ENCODE data around the gene STXBP6.
"Not testable (repeated sequence)": the region's sequence is repeated elsewhere in the genome, so short reads cannot be mapped to it uniquely, and the experiment has no call there.

Gene STXBP6

DNA sequence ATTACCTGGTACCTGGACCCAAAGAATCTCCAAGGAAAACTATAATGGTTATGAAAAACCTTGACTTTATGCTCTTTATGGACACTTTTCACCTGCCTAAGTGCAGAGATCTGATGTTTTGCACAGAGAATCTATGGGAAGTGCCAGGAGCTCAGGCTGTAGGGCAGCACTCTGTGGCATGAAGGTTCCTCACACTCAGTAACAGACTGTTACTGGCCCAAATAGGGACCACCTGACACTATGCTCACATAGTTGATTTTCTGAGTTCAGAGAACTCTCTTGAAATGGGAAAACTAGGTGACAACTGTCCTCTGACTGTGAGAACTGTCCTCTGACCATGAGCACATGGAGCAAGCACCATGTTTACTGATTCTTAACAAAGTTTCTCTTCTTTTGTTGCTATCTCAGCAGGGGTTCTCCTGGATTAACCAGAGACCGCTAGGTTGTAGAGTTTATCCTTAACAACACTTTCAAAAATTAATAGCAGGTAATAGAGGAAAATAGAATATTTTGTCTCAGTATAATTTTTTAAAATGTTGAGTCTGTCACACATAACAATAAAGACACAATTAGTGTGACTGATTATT, 101.6 kb downstream of the STXBP6 start:
- DNase-seq: no peak

DNA sequence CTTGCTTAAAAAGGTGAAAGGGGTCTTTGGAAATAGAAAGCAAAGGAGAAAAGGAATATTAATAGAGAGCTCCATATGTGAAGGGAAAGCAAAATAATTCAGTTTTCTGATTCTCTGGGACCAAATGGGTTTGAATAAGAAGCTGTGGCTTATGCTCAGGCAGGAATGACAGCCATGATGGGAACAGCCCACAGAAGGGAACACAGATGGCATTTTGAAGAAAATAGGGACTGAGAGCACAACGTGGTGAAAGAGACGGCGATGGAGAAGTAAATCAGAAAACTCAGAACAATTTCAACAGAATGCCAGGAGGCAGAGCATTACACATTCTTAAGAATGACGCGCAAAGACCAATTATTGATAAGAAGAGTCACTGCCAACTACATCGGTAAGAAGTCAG, 102.8 kb downstream of the STXBP6 start:
- DNase-seq: no peak

DNA sequence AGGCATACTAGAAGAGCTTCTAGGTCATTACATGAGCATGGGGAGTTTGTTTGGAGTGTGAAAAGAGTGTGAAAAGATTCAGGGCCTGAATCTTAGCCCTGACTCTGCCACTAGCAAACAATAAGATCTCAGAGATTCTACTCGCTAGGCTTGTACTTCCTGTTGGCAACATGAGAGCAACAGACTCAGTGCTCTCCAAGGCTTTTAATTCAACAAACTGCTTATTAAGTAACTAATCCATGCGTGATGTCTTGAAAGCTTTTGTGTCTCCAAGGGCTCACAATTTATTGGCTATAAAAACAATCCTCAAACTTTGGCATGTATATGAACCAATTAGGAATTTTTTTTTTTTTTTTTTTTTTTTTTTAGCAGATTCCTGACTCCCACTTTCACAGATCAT, 105.1 kb downstream of the STXBP6 start:
- DNase-seq: no peak

DNA sequence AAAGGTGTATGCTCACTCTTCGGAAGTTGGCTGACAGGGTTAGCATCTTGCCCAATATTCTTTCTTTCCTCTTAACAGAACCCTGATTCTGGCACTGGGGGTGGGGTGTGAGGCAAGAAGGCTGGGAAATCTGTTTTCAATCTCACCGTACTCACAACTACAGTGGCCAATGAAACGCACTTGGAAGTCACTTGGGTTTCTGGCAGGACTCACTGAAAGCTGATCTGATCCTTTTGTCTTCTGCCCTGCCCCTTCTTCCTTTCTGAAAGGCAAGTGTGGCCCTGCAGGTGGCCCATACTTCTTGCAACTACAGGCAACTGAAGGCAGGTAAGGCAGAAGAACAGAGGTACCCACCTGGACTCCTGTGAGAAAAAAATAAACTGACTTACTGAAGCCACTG, 106.9 kb downstream of the STXBP6 start:
- DNase-seq: no peak

DNA sequence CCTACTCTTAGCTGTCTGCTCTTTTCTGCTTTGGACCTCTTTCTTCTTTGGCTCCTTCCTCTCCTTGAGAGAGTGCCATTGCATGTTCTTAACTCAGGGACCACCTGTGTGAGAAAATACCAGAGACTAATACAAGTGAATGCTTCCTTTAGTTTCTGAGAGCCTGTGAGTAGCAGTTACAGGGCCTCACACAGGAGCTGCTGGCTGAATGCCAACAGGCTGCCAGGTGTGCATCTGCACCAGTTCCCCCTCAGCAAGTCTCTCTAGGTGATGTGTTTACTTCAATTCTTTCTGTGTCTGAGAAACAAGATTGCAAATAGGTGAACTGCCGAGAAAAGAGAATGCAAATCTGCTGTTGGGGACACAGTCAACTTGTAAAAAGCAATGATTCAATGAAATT, 108.2 kb downstream of the STXBP6 start:
- DNase-seq: no peak

DNA sequence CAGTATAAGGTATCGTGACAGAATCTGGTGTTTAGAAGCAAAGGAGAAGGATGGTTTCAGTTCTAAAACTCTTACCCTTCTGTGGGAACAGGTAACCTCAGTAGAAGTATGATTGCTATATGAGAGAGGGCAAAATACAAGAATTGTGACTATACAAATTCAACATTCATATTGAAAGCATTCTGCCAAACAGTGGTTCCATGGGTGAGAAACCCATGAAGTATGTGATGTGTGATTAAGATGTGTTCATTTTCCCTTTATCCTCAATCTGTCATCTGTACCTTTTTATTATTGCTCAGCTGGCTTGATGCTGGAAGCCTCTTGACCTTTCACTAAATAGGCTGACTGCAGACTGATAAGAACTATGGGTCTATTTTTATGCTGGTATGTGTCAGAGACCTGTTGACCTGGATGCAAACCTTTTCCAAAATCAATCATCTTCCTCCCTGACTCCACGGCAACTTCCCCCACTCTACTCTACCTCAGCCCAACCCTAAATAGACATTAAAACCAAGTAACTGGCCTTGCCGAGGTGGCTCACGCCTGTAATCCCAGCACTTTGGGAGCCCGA, 109.6 kb downstream of the STXBP6 start:
- DNase-seq: no peak

DNA sequence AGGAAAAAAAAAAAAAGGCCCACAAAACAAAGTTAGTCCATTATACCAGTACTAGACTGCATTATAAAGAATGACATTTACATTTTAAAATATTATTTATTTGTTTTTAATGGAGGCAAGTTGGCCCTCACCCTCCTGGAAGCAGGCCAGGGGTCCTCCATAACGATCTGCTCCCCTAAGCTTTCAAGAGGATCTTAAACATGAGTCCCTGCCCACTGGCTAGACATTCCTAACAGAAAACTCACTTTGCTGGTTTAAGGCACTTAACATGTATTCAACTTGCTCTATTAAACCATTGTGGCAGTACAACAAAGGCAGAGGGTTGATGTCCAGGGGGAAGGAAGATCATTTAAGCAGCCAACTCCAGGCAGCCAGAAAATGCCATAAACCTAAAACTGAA, 111.4 kb downstream of the STXBP6 start:
- DNase-seq: no peak

DNA sequence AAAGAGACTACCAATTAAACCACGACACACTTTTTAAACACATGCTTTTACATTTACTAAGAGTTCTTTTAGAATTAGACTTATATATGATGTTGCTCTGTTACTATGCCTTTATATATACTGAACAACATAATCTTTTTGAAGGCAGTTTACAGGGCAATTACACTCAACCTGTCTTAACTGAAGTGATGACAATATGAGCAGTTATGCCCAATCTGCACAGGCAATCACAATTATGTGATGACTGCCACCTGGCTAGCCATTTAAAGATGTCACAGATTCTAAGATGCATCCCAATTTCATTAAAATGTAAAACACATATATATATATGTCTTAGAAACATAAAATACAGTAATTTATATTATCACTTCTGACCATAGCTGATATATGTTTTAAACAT, 112.6 kb downstream of the STXBP6 start:
- DNase-seq: no peak

DNA sequence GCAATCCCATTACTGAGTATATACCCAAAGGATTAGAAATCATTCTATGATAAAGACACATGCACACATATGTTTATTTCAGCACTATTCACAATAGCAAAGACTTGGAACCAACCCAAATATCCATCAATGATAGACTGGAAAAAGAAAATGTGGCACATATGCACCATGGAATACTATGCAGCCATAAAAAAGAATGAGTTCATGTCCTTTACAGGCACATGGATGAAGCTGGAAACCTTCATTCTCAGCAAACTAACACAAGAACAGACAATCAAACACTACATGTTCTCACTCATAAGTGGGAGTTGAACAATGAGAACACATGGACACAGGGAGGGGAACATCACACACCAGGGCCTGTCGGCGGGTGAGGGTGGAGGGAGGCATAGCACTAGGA, 113.2 kb downstream of the STXBP6 start:
- DNase-seq: not testable (repeated sequence)

DNA sequence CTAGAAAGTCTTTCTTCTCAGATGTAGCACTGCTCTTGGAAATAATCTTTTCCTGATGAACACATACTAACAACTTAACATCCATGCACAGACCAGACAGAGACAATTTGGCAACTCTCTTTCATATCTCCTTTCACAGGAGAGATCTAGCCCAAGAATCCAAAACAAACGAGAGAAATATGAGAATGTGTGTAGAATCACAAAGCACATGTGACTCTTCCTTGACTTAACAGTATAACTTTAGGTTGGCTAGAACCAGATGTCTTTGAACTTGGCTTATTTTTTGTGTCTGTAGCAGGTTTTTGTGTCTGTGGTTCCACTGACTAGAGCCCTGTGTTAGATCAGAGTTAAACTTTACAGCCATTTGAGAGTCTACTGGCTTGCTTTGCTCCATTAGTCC, 114.2 kb downstream of the STXBP6 start:
- DNase-seq: no peak

DNA sequence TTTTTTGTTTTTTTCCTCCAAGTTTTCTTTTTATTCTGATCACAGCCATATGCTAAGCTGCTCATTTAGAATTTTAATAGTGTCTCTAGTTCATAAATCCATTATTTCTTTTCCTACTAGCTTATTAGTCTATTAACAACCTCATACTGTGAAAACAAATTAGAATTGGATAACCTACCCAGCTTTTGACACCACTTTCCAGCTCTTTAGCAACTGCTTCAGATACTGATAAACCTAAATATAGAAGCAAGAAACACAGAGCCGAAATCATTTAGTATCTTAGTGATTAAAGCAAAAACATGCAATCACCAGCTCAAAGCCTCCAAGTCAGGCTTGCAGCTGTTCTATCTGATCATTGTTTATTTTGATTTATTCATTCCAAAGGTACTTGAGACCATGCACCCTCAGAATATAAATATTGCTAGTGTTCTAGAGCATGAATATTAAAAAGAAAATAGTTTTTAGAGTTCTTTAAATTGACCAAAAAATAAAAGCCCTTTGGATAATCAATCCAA, 121.5 kb downstream of the STXBP6 start:
- DNase-seq: no peak

DNA sequence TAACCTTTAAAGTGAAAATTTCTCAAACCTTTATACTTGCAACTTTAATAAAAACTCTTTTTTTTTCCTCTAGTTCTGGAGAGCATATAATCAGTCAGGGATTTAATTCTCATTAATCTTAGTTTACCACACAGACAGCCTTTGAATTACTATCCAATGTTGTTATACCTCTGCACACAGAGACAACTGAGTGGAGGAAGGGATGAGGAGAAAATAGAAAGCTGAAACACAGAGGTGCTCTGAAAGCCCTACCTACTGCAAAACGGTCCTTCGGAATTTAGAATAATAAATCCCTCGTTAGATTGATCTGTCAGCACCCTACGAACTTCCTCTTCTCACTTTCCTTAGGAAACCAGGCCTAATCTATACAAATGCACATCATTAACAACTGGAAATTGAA, 122.1 kb downstream of the STXBP6 start:
- DNase-seq: no peak

DNA sequence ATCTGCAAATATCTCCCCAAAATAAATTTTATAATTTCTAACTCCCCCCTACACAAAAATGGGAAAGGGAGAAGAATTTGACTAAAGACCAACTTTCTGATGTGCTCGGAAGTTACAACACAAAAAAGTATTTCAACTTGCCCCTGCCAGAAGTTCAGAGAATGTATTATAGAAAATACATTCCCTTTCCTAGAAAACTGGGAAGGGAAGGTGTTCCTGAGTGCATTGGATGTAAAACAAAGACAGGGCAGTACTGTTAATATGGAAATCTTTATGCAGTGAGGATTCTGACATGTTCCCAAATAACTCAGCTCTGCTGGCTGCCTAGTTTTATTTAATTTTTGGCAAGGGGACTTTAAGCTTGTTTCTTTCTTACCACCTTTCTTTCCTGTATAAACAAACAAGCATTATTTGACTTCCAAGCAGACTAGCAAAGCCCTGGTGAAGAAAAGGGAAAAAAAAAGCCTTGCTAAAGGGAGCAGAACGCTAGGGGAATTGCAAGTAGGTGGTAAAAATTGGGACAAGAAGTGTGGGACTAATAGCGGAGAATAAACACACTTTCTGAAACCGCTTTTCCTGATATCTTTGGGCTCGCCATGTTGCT, 124.1 kb downstream of the STXBP6 start:
- no peak for DNase-seq

DNA sequence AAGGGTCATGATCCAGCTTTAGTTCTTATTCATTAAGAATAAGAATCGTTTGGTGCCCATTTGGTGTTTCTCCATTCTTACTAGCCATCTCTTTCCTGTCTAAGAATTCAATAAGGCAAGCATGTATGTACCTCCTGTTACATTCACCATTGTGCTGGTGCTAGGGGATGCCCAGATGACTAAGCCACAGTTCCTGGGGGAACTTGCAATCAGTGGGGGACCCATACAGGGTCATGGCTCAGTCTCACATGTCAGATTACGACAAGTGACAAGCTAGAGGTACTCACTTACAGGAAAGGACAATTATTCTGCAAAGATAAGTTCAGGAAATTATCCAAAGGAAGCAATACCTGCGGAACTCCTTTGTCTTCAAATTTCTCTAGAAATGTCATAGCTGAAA, 125.4 kb downstream of the STXBP6 start:
- no peak for DNase-seq

DNA sequence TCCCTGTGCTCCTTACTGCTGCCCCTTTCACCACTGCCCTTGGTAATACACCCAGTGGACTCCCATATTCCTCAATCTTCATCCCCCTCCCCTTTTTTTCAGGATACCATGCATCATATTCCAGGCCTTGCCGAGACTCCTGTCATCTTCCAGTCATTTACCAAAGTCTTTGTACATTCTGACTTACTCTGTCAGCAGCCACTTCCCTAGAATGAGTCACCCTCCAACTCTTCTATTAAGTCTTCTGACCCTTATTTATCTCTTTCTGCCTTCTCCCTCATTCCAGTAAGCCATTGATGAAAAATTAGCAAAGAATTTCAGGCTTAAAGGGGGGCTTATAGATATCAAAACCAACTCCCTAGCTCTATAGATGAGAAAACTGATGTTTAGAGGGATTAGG, 128.0 kb downstream of the STXBP6 start:
- no peak for DNase-seq

DNA sequence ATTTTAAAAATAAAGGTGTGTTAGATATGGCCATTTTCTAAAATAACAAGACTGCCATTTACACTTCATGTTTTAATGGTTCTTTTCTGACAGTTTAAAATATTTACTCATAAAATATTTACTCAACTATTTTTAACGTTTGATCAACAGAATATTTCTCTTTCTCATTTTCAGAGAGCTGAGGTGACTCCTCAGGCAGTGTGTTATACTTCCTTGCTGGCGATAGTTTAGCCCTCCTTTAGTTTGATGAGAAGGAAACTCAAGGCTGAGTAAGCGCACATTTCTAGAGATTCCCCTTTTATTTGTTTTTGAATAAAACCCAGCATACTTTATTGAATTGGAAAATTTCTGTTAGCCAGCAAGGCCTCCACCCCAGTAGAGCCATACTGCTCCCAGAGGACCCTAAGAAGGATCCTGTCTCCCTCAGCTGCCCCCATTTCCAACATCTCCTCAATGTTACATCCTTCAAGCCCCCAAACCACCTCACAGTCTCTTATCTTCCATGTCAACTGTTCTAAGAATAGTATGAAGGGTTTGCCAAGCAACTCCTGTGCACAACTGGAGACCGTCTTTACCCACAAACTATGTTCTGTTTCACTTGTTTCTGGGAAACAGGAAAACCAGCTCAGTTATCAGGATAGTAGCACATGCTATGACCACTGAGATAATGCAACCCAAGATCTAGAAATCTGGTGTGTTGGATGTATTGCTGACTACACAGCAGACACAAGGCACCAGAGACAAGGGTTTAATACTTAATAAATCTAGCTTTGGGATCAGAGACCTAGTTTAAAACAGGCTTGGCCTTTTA, 129.5 kb downstream of the STXBP6 start:
- DNase-seq: no peak

DNA sequence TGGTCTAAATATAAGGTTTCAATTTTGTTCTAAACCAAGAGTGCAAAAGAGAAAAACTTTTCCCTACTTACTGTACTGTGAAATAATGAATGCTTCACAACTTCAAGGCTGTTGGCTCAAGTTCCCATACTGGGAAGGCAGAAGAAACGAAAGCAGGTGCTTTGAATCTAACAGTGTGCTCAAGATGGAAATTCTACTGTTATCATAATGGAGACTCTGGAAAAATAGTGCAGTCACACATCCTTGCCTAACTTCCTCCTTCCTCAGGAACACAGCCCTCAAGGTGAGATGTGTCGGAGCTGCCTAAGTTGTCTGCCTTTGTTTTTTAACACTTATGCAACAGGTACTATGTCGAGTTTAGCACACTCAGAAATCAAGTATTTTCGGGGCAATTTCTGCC, 131.1 kb downstream of the STXBP6 start:
- no peak for DNase-seq

DNA sequence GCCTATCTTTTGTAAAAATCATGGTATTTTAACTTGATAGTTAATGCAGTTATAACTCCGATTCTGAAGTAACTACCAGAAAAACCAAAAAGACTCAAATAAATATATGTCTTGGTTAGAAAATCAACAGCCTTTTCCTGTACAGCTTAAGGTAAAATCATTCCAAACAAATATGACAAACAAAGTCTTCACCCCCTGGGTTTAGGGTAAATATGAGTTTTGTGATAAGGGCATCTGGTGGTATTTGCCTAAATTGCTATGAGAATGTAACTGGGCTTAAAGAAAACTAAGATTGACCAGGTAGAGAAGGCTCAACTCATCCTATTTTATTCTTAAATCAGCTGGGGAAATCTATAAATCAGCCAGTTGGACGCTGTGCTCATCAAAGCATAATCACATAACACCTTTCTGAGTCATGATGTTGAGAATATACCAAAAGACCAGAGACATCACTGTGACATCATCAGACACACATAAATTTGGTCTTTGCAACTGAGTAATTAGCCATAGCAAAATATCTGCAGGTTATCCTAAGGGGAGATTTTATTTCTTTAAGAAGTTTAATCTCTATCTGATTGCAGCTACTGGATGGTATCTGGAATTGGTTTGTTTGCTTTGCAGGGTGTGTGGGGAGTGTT, 133.9 kb downstream of the STXBP6 start:
- DNase-seq: no peak

DNA sequence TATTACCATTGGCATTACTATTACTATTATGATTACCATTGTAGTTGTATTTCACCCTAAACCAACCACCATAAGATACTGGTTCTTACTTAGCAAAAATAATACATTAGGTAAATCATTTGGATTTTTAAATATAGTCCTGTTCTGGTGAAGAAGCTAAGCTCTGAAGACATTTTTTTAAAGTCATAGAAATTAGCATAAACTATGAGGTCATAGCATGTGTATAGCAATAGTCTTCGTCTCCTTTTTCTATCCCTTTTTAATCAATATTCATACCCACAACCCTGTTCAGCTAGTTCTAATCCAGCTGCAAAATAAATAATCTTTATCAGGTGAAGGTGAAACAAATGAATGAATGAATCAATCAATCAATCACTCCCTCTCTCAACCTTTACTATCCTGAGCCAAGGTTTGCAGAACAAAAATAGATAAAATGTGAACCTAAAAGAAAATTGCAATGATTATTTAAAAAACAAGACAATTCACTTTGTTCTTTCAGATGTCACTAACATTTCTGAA, 134.5 kb downstream of the STXBP6 start:
- DNase-seq: no peak

DNA sequence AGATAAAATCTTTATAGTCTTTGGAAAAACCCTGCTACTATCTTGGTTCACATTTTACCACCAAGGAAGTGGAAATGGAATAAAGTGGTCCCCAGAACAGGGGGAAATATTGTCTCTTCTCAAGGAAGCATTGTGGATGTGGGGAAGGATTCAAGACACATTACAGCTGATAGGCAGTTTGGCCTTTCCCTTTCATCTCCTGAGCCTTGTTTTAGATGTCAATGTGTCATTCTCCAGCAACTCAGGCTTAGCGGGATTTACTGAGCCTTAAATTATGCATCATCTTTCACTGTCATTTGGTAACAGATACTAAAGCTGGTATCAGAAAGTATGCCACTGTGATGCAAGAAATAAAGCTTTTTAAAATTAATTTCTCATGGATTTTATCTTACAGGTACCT, 136.2 kb downstream of the STXBP6 start:
- DNase-seq: no peak

DNA sequence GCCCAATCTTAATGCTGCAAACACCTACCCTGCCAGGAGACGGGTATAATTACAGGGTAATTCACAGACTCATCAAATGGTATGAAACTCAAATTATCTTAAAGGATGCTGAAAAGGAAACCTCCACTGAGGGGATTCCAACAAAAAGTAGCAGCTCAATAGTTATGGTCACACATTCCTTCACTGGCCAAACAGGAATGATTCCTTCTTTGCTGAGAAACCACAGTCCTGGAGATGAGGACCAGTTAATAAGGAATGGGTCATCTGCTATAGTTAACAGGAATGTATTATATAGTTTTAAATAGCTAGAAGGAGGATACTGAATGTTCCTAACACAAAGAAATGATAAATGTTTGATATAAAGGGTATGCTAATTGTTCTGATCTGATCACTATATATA, 136.9 kb downstream of the STXBP6 start:
- no peak for DNase-seq

DNA sequence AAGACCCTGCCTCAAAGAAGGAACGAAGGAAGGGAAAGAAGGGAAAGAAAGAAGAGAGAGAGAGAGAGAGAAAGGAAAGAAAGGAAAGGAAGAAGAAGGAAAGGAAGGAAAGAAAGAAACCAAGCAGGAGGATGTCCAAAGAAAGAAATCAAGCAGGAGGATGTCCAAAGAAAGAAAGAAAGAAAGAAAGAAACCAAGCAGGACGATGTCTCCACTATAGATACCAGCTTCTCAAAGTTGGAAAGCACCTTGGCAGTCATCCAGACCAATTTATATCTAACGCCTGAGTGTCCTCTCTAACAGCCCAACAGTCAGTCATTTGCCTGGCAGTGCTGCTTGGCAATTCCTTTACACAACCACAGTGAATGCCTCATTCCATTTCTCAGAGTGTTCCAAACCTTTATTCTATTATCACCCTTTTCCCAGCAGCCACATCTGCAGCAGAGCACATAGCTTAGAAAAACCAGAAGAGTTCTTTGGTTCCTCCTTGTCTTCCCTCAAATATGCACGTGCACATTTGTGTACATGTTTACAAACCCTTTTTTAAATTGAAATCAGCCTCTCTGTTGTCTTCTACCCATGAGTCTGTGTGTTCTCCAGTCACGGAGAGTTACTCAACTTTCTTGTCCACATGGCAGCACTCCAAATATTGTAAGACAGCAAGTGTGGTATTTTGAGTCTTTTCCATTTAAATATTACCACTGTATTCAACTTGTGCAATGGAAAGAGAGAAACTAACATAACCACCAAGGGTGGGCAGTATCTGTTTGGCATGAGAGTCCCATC, 138.4 kb downstream of the STXBP6 start:
- no peak for DNase-seq
